ENCODE data around the gene IRS2.

IRS2 gene

GRCh38 chr13:109764470-109765291 is 21.7 kb downstream of the IRS2 start:
- Histone ChIP-seq H3K9me3 (ENCODE audit: control extremely low read depth in 1 of 5, control insufficient read depth in 4 of 5, insufficient read depth in 2 of 5, low read depth in 1 of 5, low read length in 4 of 5) (no peaks in the 10 kb centered on the region), H3K27ac (ENCODE audit: insufficient read depth in 1 of 2, low read depth in 1 of 2, low read length in 2 of 2, poor library complexity in 1 of 2, severe bottlenecking in 2 of 2) (no peak overlapping the region), H3K27me3 (replicated peaks in 2 of 5; ENCODE audit: control insufficient read depth in 4 of 5, insufficient read depth in 5 of 5, low read length in 4 of 5) (no peaks in the 10 kb centered on the region), H3K36me3 (ENCODE audit: control insufficient read depth in 4 of 4, insufficient read depth in 4 of 4, low read length in 3 of 4) (peaks cover 0 to 8% (median 2%) of the 10 kb centered on the region in 4 experiments), H3K4me3 (ENCODE audit: control insufficient read depth in 1 of 7, extremely low read depth in 1 of 7, insufficient read depth in 4 of 7, low read depth in 2 of 7, low read length in 6 of 7) (no peak overlapping the region), H3K4me1 (ENCODE audit: control extremely low read depth in 1 of 4, control insufficient read depth in 4 of 4, insufficient read depth in 4 of 4, low read length in 3 of 4) (peaks cover 0 to 8% (median 1%) of the 10 kb centered on the region in 4 experiments)
- peak in 2 of 3 donors; percentile 40 to 52 for DNase-seq
- 86% methylated on average over 7 of the region's 10 CpGs for WGBS (ENCODE audit: insufficient coverage)
- ChIA-PET CTCF (interaction anchor here (1.3 to 1.5 kb wide), 2 partner anchors 20 to 350 kb away, joined by 3 to 4 read pairs; no protein-coding TSS in a partner anchor), POLR2A (no interaction called here)

GRCh38 chr13:109764045-109764444 is 22.3 kb downstream of the IRS2 start:
- peaks cover 0 to 5% (median 2%) of the 10 kb centered on the region in 4 experiments for H3K36me3 ChIP-seq (ENCODE audit: control insufficient read depth in 4 of 4, insufficient read depth in 4 of 4, low read length in 3 of 4)
- H3K4me3 ChIP-seq (ENCODE audit: control insufficient read depth in 1 of 7, extremely low read depth in 1 of 7, insufficient read depth in 4 of 7, low read depth in 2 of 7, low read length in 6 of 7): no peak overlapping the region
- WGBS (ENCODE audit: insufficient coverage): 100% methylated on average over 7 of the region's 7 CpGs
- no peak overlapping the region for H3K27ac ChIP-seq (ENCODE audit: insufficient read depth in 1 of 2, low read depth in 1 of 2, low read length in 2 of 2, poor library complexity in 1 of 2, severe bottlenecking in 2 of 2)
- ChIA-PET POLR2A (no interaction called here), CTCF (interaction anchor here (1.4 to 1.5 kb wide), 2 partner anchors 20 to 351 kb away, joined by 3 read pairs; no protein-coding TSS in a partner anchor)
- no peaks in the 10 kb centered on the region for H3K27me3 ChIP-seq (replicated peaks in 2 of 5; ENCODE audit: control insufficient read depth in 4 of 5, insufficient read depth in 5 of 5, low read length in 4 of 5)
- no peak for DNase-seq
- H3K9me3 ChIP-seq (ENCODE audit: control extremely low read depth in 1 of 5, control insufficient read depth in 4 of 5, insufficient read depth in 2 of 5, low read depth in 1 of 5, low read length in 4 of 5): no peaks in the 10 kb centered on the region
- peaks cover 0 to 8% (median 1%) of the 10 kb centered on the region in 4 experiments for H3K4me1 ChIP-seq (ENCODE audit: control extremely low read depth in 1 of 4, control insufficient read depth in 4 of 4, insufficient read depth in 4 of 4, low read length in 3 of 4)

- CTCF ChIA-PET: interaction anchor here (1.4 kb wide), 1 partner anchor 21 kb away, joined by 3 read pairs; no protein-coding TSS in a partner anchor
- POLR2A ChIA-PET: no interaction called here
- Histone ChIP-seq H3K9me3 (ENCODE audit: control extremely low read depth in 1 of 5, control insufficient read depth in 4 of 5, insufficient read depth in 2 of 5, low read depth in 1 of 5, low read length in 4 of 5) (no peaks in the 10 kb centered on the region), H3K4me1 (ENCODE audit: control extremely low read depth in 1 of 4, control insufficient read depth in 4 of 4, insufficient read depth in 4 of 4, low read length in 3 of 4) (peaks cover 0 to 8% (median 1%) of the 10 kb centered on the region in 4 experiments), H3K27ac (ENCODE audit: insufficient read depth in 1 of 2, low read depth in 1 of 2, low read length in 2 of 2, poor library complexity in 1 of 2, severe bottlenecking in 2 of 2) (no peak overlapping the region), H3K36me3 (ENCODE audit: control insufficient read depth in 4 of 4, insufficient read depth in 4 of 4, low read length in 3 of 4) (peaks cover 0 to 2% (median 0%) of the 10 kb centered on the region in 4 experiments), H3K27me3 (replicated peaks in 2 of 5; ENCODE audit: control insufficient read depth in 4 of 5, insufficient read depth in 5 of 5, low read length in 4 of 5) (no peaks in the 10 kb centered on the region), H3K4me3 (ENCODE audit: control insufficient read depth in 1 of 7, extremely low read depth in 1 of 7, insufficient read depth in 4 of 7, low read depth in 2 of 7, low read length in 6 of 7) (no peak overlapping the region)
- DNase-seq: no peak
- 98% methylated on average over 5 of the region's 6 CpGs for WGBS (ENCODE audit: insufficient coverage)
Measured at GRCh38 chr13:109762791-109763190, 23.6 kb downstream of the IRS2 start.

DNA sequence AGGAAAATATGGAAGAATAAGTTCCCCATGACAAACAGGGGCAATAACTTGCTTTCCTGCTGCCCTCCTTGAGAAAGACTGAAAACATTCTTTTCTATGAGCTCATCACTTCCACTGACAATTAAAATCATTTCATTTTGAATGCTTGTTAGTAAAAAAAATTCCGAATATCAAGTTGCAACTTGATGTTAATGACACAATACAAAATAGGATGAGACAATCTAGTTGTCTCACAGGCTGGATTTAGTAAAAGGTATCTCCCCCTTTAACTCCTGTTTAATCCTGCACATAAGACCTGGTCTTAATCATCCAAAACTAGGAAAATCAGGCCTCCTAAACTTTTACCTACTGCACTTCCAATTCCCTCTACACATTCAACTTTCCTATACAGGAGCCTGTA is 24.7 kb downstream of the IRS2 start:
- Histone ChIP-seq H3K4me3 (ENCODE audit: control insufficient read depth in 1 of 7, extremely low read depth in 1 of 7, insufficient read depth in 4 of 7, low read depth in 2 of 7, low read length in 6 of 7) (no peak overlapping the region), H3K4me1 (ENCODE audit: control extremely low read depth in 1 of 4, control insufficient read depth in 4 of 4, insufficient read depth in 4 of 4, low read length in 3 of 4) (peaks cover 0 to 8% (median 1%) of the 10 kb centered on the region in 4 experiments), H3K27ac (ENCODE audit: insufficient read depth in 1 of 2, low read depth in 1 of 2, low read length in 2 of 2, poor library complexity in 1 of 2, severe bottlenecking in 2 of 2) (no peak overlapping the region), H3K9me3 (ENCODE audit: control extremely low read depth in 1 of 5, control insufficient read depth in 4 of 5, insufficient read depth in 2 of 5, low read depth in 1 of 5, low read length in 4 of 5) (no peaks in the 10 kb centered on the region), H3K36me3 (ENCODE audit: control insufficient read depth in 4 of 4, insufficient read depth in 4 of 4, low read length in 3 of 4) (peaks cover 0 to 2% (median 0%) of the 10 kb centered on the region in 4 experiments), H3K27me3 (replicated peaks in 2 of 5; ENCODE audit: control insufficient read depth in 4 of 5, insufficient read depth in 5 of 5, low read length in 4 of 5) (no peaks in the 10 kb centered on the region)
- CTCF ChIA-PET: interaction anchor here (1.0 kb wide), 1 partner anchor 146 kb away, joined by 4 read pairs; no protein-coding TSS in a partner anchor
- POLR2A ChIA-PET: interaction anchor here (0.6 kb wide), 1 partner anchor 854 kb away, joined by 5 read pairs; no protein-coding TSS in a partner anchor
- no peak for DNase-seq
- WGBS (ENCODE audit: insufficient coverage): no CpG with 5 or more reads among the region's 1 CpG

- CTCF ChIA-PET: interaction anchor here (1.0 to 1.2 kb wide), 2 partner anchors 9 to 146 kb away, joined by 4 to 5 read pairs; no protein-coding TSS in a partner anchor
- Histone ChIP-seq H3K36me3 (ENCODE audit: control insufficient read depth in 4 of 4, insufficient read depth in 4 of 4, low read length in 3 of 4) (peaks cover under 1 to 4% (median 2%) of the 10 kb centered on the region in 4 experiments), H3K4me1 (ENCODE audit: control extremely low read depth in 1 of 4, control insufficient read depth in 4 of 4, insufficient read depth in 4 of 4, low read length in 3 of 4) (peaks cover 0 to 8% (median 1%) of the 10 kb centered on the region in 4 experiments), H3K27ac (ENCODE audit: insufficient read depth in 1 of 2, low read depth in 1 of 2, low read length in 2 of 2, poor library complexity in 1 of 2, severe bottlenecking in 2 of 2) (no peak overlapping the region), H3K27me3 (replicated peaks in 2 of 5; ENCODE audit: control insufficient read depth in 4 of 5, insufficient read depth in 5 of 5, low read length in 4 of 5) (no peaks in the 10 kb centered on the region), H3K4me3 (ENCODE audit: control insufficient read depth in 1 of 7, extremely low read depth in 1 of 7, insufficient read depth in 4 of 7, low read depth in 2 of 7, low read length in 6 of 7) (no peak overlapping the region), H3K9me3 (ENCODE audit: control extremely low read depth in 1 of 5, control insufficient read depth in 4 of 5, insufficient read depth in 2 of 5, low read depth in 1 of 5, low read length in 4 of 5) (no peaks in the 10 kb centered on the region)
- DNase-seq: no peak
- POLR2A ChIA-PET: no interaction called here
- 82% methylated on average over 7 of the region's 8 CpGs for WGBS (ENCODE audit: insufficient coverage)
Measured at GRCh38 chr13:109760951-109761350, 25.4 kb downstream of the IRS2 start.

GRCh38 chr13:109760402-109760801 is 26.0 kb downstream of the IRS2 start:
- Histone ChIP-seq H3K4me3 (ENCODE audit: control insufficient read depth in 1 of 7, extremely low read depth in 1 of 7, insufficient read depth in 4 of 7, low read depth in 2 of 7, low read length in 6 of 7) (no peak overlapping the region), H3K27me3 (replicated peaks in 2 of 5; ENCODE audit: control insufficient read depth in 4 of 5, insufficient read depth in 5 of 5, low read length in 4 of 5) (no peaks in the 10 kb centered on the region), H3K27ac (ENCODE audit: insufficient read depth in 1 of 2, low read depth in 1 of 2, low read length in 2 of 2, poor library complexity in 1 of 2, severe bottlenecking in 2 of 2) (no peak overlapping the region), H3K9me3 (ENCODE audit: control extremely low read depth in 1 of 5, control insufficient read depth in 4 of 5, insufficient read depth in 2 of 5, low read depth in 1 of 5, low read length in 4 of 5) (no peaks in the 10 kb centered on the region), H3K4me1 (ENCODE audit: control extremely low read depth in 1 of 4, control insufficient read depth in 4 of 4, insufficient read depth in 4 of 4, low read length in 3 of 4) (peaks cover 0 to 8% (median 1%) of the 10 kb centered on the region in 4 experiments), H3K36me3 (ENCODE audit: control insufficient read depth in 4 of 4, insufficient read depth in 4 of 4, low read length in 3 of 4) (peaks cover 2 to 8% (median 6%) of the 10 kb centered on the region in 4 experiments)
- DNase-seq: no peak
- ChIA-PET CTCF (interaction anchor here (1.0 to 1.2 kb wide), 2 partner anchors 9 to 145 kb away, joined by 4 to 5 read pairs; no protein-coding TSS in a partner anchor), POLR2A (no interaction called here)
- 93% methylated on average over 3 of the region's 8 CpGs for WGBS (ENCODE audit: insufficient coverage)

GRCh38 chr13:109759609-109760008 is 26.8 kb downstream of the IRS2 start:
- WGBS (ENCODE audit: insufficient coverage): 100% methylated on average over 1 of the region's 3 CpGs
- H3K36me3 ChIP-seq (ENCODE audit: control insufficient read depth in 4 of 4, insufficient read depth in 4 of 4, low read length in 3 of 4): peaks cover 4 to 14% (median 9%) of the 10 kb centered on the region in 4 experiments
- no peaks in the 10 kb centered on the region for H3K9me3 ChIP-seq (ENCODE audit: control extremely low read depth in 1 of 5, control insufficient read depth in 4 of 5, insufficient read depth in 2 of 5, low read depth in 1 of 5, low read length in 4 of 5)
- CTCF ChIA-PET: interaction anchor here (1.0 kb wide), 1 partner anchor 15 kb away, joined by 3 read pairs; no protein-coding TSS in a partner anchor
- no peak overlapping the region for H3K4me3 ChIP-seq (ENCODE audit: control insufficient read depth in 1 of 7, extremely low read depth in 1 of 7, insufficient read depth in 4 of 7, low read depth in 2 of 7, low read length in 6 of 7)
- peaks cover 0 to 6% (median 1%) of the 10 kb centered on the region in 4 experiments for H3K4me1 ChIP-seq (ENCODE audit: control extremely low read depth in 1 of 4, control insufficient read depth in 4 of 4, insufficient read depth in 4 of 4, low read length in 3 of 4)
- POLR2A ChIA-PET: no interaction called here
- no peak overlapping the region for H3K27ac ChIP-seq (ENCODE audit: insufficient read depth in 1 of 2, low read depth in 1 of 2, low read length in 2 of 2, poor library complexity in 1 of 2, severe bottlenecking in 2 of 2)
- no peaks in the 10 kb centered on the region for H3K27me3 ChIP-seq (replicated peaks in 2 of 5; ENCODE audit: control insufficient read depth in 4 of 5, insufficient read depth in 5 of 5, low read length in 4 of 5)
- DNase-seq: no peak

Measured in common myeloid progenitor, CD34-positive (primary cell).